OCI-LY1 (cell line): ENCODE measurements around the gene PLA2G6.
A peak's percentile ranks its signal among the peaks of the same experiment; 100 is the strongest.

Experiments
- H2AFZ ChIP-seq: fragments of 200-600 bp; sonication (generic), shearing (Covaris generic); 2 replicates; pipeline ENCODE4 v1.6.0; 2014; ENCODE audit warnings: antibody characterized with exemption, mild to moderate bottlenecking, low read length
- H3F3A ChIP-seq: fragments of 200-600 bp; sonication (generic), shearing (Covaris generic); 2 replicates; pipeline ENCODE4 v1.6.0; 2014; ENCODE audit warnings: mild to moderate bottlenecking, antibody characterized with exemption, low read length, moderate library complexity; ENCODE audit not compliant: insufficient read depth
- H3K27ac ChIP-seq: fragments of 200-600 bp; sonication (generic); 2 replicates; pipeline ENCODE4 v1.5.1; 2014; ENCODE audit warnings: low read length, mixed run types, mild to moderate bottlenecking, low read depth; ENCODE audit not compliant: poor library complexity, severe bottlenecking
- H3K27me3 ChIP-seq: fragments of 200-600 bp; sonication (generic); 2 replicates; pipeline ENCODE4 v1.6.0; 2014; ENCODE audit warnings: antibody characterized with exemption, mild to moderate bottlenecking, low read length, moderate library complexity; ENCODE audit not compliant: insufficient read depth
- H3K36me3 ChIP-seq: fragments of 200-600 bp; sonication (generic); 2 replicates; pipeline ENCODE4 v1.6.1; 2014; ENCODE audit warnings: mild to moderate bottlenecking, antibody characterized with exemption, low read length, moderate library complexity, mixed read lengths; ENCODE audit not compliant: insufficient read depth
- H3K4me1 ChIP-seq: fragments of 200-600 bp; sonication (generic); 2 replicates; pipeline ENCODE4 v1.5.1; 2014; ENCODE audit warnings: mild to moderate bottlenecking, low read length, moderate library complexity; ENCODE audit not compliant: insufficient read depth, severe bottlenecking
- H3K4me2 ChIP-seq: fragments of 200-600 bp; sonication (generic), shearing (Covaris generic); 2 replicates; pipeline ENCODE4 v1.6.1; 2014; ENCODE audit warnings: low read length
- H3K4me3 ChIP-seq: fragments of 200-600 bp; sonication (generic); 2 replicates; pipeline ENCODE4 v1.5.1; 2014; ENCODE audit warnings: low read length, low read depth, mild to moderate bottlenecking, mixed read lengths; ENCODE audit not compliant: poor library complexity, severe bottlenecking
- H3K79me2 ChIP-seq: fragments of 200-600 bp; shearing (Covaris generic); 2 replicates; pipeline ENCODE4 v1.6.1; 2016; ENCODE audit warnings: mixed run types, low read length, mixed read lengths; ENCODE audit not compliant: insufficient read depth
- H3K9ac ChIP-seq: fragments of 200-600 bp; sonication (generic), shearing (Covaris generic); 2 replicates; pipeline ENCODE4 v1.6.1; 2014; ENCODE audit warnings: mild to moderate bottlenecking, low read length, mixed read lengths
- H3K9me2 ChIP-seq: fragments of 200-600 bp; sonication (generic), shearing (Covaris generic); 2 replicates; pipeline ENCODE4 v1.6.1; 2014; ENCODE audit warnings: low read depth, mild to moderate bottlenecking, low read length, mixed read lengths
- H3K9me3 ChIP-seq: fragments of 200-600 bp; shearing (Covaris generic); 2 replicates; pipeline ENCODE4 v1.6.1; 2014; ENCODE audit warnings: low read length, mixed read lengths
- H4K20me1 ChIP-seq: fragments of 200-600 bp; sonication (generic), shearing (Covaris generic); 2 replicates; pipeline ENCODE4 v1.6.0; 2016; ENCODE audit warnings: mild to moderate bottlenecking, low read length; ENCODE audit not compliant: insufficient read depth
- EZH2 ChIP-seq: fragments of 200-600 bp; sonication (generic), shearing (Covaris generic); IDR thresholded peaks from 2 replicates; pipeline ENCODE4 v1.8.0; 2017; ENCODE audit warnings: borderline replicate concordance, mixed run types, mild to moderate bottlenecking, antibody characterized with exemption, low read length, moderate library complexity, mixed read lengths
- TF ChIP-seq, protein P1 (sequence below): fragments of 200-600 bp; sonication (generic), shearing (Covaris generic); IDR thresholded peaks from 2 replicates; pipeline ENCODE4 v1.5.1; 2017; ENCODE audit warnings: mild to moderate bottlenecking, antibody characterized with exemption, low read length, moderate library complexity, mixed read lengths

Gene PLA2G6

GRCh38 chr22:38104084-38104483 lies 77.5 kb downstream of the PLA2G6 start:
- H2AFZ ChIP-seq = no peak overlapping the region
- H3K4me1 ChIP-seq = no peaks in the 10 kb centered on the region
- H3K9ac ChIP-seq = no peak overlapping the region
- no peaks in the 10 kb centered on the region for H4K20me1 ChIP-seq
- no peak for TF ChIP-seq EZH2
- TF ChIP-seq, protein P1, sequence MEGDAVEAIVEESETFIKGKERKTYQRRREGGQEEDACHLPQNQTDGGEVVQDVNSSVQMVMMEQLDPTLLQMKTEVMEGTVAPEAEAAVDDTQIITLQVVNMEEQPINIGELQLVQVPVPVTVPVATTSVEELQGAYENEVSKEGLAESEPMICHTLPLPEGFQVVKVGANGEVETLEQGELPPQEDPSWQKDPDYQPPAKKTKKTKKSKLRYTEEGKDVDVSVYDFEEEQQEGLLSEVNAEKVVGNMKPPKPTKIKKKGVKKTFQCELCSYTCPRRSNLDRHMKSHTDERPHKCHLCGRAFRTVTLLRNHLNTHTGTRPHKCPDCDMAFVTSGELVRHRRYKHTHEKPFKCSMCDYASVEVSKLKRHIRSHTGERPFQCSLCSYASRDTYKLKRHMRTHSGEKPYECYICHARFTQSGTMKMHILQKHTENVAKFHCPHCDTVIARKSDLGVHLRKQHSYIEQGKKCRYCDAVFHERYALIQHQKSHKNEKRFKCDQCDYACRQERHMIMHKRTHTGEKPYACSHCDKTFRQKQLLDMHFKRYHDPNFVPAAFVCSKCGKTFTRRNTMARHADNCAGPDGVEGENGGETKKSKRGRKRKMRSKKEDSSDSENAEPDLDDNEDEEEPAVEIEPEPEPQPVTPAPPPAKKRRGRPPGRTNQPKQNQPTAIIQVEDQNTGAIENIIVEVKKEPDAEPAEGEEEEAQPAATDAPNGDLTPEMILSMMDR = peak; percentile 43
- no peaks in the 10 kb centered on the region for H3K27me3 ChIP-seq
- H3K27ac ChIP-seq = no peak overlapping the region
- H3K4me3 ChIP-seq = no peak overlapping the region
- no peaks in the 10 kb centered on the region for H3K9me2 ChIP-seq
- H3K4me2 ChIP-seq = no peak overlapping the region
- H3K9me3 ChIP-seq = no peaks in the 10 kb centered on the region
- H3K36me3 ChIP-seq = no peaks in the 10 kb centered on the region
- no peaks in the 10 kb centered on the region for H3F3A ChIP-seq
- no peaks in the 10 kb centered on the region for H3K79me2 ChIP-seq

GRCh38 chr22:38103641-38104040 lies 78.0 kb downstream of the PLA2G6 start:
- Histone ChIP-seq H4K20me1 (no peaks in the 10 kb centered on the region), H2AFZ (no peak overlapping the region)
- TF ChIP-seq, protein P1 = no peak

DNA sequence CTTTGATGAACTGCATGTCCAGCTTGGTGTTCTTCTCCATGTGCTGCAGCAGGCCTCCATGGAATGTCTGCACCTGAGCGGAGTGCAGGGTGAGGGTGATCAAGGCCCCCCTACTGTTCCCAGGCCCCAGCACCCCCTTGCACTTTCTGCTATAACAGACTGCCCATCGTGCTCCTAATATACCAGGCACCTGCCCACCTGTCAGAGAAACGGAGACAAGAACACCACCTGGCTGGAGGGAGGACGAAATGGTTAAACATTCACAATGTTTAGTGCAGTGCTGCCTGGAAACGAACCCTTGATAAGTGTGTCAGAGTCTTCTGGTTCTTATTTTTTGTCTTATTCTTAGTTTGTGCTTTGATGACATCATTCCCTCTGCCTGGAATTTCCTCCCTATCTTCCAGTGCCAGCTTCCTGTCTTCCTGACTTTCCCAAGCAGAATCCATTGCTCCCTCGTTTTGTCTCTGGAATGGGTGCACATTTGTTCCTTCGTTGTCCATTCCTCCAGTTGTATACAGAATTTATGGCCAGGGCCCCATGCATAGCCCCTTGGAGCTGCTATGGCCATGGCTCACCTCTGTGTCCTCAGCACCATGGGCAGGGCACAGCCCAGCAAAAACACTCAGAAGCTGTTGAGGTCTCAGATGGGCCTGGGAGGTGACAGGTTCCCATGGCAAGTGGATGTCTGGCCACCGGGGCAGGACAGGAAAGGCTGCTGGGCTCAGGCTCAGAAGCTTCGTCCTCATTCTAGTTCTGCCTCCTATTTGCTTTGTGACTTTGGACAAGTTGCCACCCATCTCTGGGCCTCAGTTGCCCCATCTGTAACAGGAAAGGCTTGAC lies 83.0 kb downstream of the PLA2G6 start:
- Histone ChIP-seq H3K4me3 (no peak overlapping the region), H3K79me2 (no peaks in the 10 kb centered on the region), H3K4me2 (no peak overlapping the region), H3K9me3 (no peaks in the 10 kb centered on the region), H3K36me3 (no peaks in the 10 kb centered on the region), H4K20me1 (no peaks in the 10 kb centered on the region), H3K4me1 (no peaks in the 10 kb centered on the region), H3K9me2 (no peaks in the 10 kb centered on the region), H3F3A (no peaks in the 10 kb centered on the region), H3K9ac (no peak overlapping the region), H2AFZ (no peak overlapping the region), H3K27ac (no peak overlapping the region), H3K27me3 (no peaks in the 10 kb centered on the region)
- TF ChIP-seq EZH2 = no peak
- TF ChIP-seq, protein P1 = no peak

More at GRCh38 chr22:38103641-38104040, 78.0 kb downstream of the PLA2G6 start:
- Histone ChIP-seq H3K79me2 (no peaks in the 10 kb centered on the region), H3K27ac (no peak overlapping the region), H3K4me3 (no peak overlapping the region), H3K4me1 (no peaks in the 10 kb centered on the region), H3K9ac (no peak overlapping the region), H3K9me2 (no peaks in the 10 kb centered on the region), H3F3A (no peaks in the 10 kb centered on the region), H3K36me3 (no peaks in the 10 kb centered on the region), H3K4me2 (no peak overlapping the region), H3K27me3 (no peaks in the 10 kb centered on the region), H3K9me3 (no peaks in the 10 kb centered on the region)
